ENCODE results near the gene NRP1.
"Not testable (repeated sequence)": the region's sequence is repeated elsewhere in the genome, so short reads cannot be mapped to it uniquely, and the experiment has no call there.

Gene NRP1

GRCh38 chr10:33325929-33326328 is 8.5 kb downstream of the NRP1 start:
- no peak for DNase-seq (ENCODE audit: low read depth in 2 of 2, low spot score in 1 of 2)

GRCh38 chr10:33323721-33324120 is 10.7 kb downstream of the NRP1 start:
- no peak for DNase-seq (ENCODE audit: low read depth in 2 of 2, low spot score in 1 of 2)

- no peak for DNase-seq (ENCODE audit: low read depth in 2 of 2, low spot score in 1 of 2)
These were observed 13.0 kb downstream of the NRP1 start for GRCh38 chr10:33321516-33321915.

- DNase-seq (ENCODE audit: low read depth in 2 of 2, low spot score in 1 of 2), result no peak
These were observed 14.2 kb downstream of the NRP1 start for GRCh38 chr10:33320288-33320687.

GRCh38 chr10:33315891-33316290 is 18.6 kb downstream of the NRP1 start:
- no peak for DNase-seq (ENCODE audit: low read depth in 2 of 2, low spot score in 1 of 2)

- no peak for DNase-seq (ENCODE audit: low read depth in 2 of 2, low spot score in 1 of 2)
These were observed 19.5 kb downstream of the NRP1 start for GRCh38 chr10:33314811-33315561.

GRCh38 chr10:33311640-33312039 is 22.8 kb downstream of the NRP1 start:
- DNase-seq (ENCODE audit: low read depth in 2 of 2, low spot score in 1 of 2), result no peak

GRCh38 chr10:33310853-33311252 is 23.6 kb downstream of the NRP1 start:
- DNase-seq (ENCODE audit: low read depth in 2 of 2, low spot score in 1 of 2), result no peak

- DNase-seq (ENCODE audit: low read depth in 2 of 2, low spot score in 1 of 2), result no peak
These were observed 25.1 kb downstream of the NRP1 start for GRCh38 chr10:33309406-33309805.

- DNase-seq (ENCODE audit: low read depth in 2 of 2, low spot score in 1 of 2), result no peak
These were observed 26.6 kb downstream of the NRP1 start for GRCh38 chr10:33307835-33308234.

GRCh38 chr10:33306701-33307519 is 27.6 kb downstream of the NRP1 start:
- no peak for DNase-seq (ENCODE audit: low read depth in 2 of 2, low spot score in 1 of 2)

GRCh38 chr10:33306126-33306525 is 28.3 kb downstream of the NRP1 start:
- no peak for DNase-seq (ENCODE audit: low read depth in 2 of 2, low spot score in 1 of 2)

GRCh38 chr10:33304423-33305225 is 29.8 kb downstream of the NRP1 start:
- DNase-seq (ENCODE audit: low read depth in 2 of 2, low spot score in 1 of 2), result no peak

- DNase-seq (ENCODE audit: low read depth in 2 of 2, low spot score in 1 of 2), result no peak
These were observed 30.5 kb downstream of the NRP1 start for GRCh38 chr10:33303988-33304387.

- DNase-seq (ENCODE audit: low read depth in 2 of 2, low spot score in 1 of 2), result no peak
These were observed 32.1 kb downstream of the NRP1 start for GRCh38 chr10:33302208-33302829.

GRCh38 chr10:33301097-33301789 is 33.2 kb downstream of the NRP1 start:
- no peak for DNase-seq (ENCODE audit: low read depth in 2 of 2, low spot score in 1 of 2)

GRCh38 chr10:33300544-33300943 is 33.9 kb downstream of the NRP1 start:
- DNase-seq (ENCODE audit: low read depth in 2 of 2, low spot score in 1 of 2), result not testable (repeated sequence)

- no peak for DNase-seq (ENCODE audit: low read depth in 2 of 2, low spot score in 1 of 2)
These were observed 35.6 kb downstream of the NRP1 start for GRCh38 chr10:33298893-33299292.

GRCh38 chr10:33298110-33298509 is 36.4 kb downstream of the NRP1 start:
- DNase-seq (ENCODE audit: low read depth in 2 of 2, low spot score in 1 of 2), result no peak

- no peak for DNase-seq (ENCODE audit: low read depth in 2 of 2, low spot score in 1 of 2)
These were observed 38.6 kb downstream of the NRP1 start for GRCh38 chr10:33295851-33296250.

Measured in stimulated activated CD8-positive, alpha-beta memory T cell treated with anti-CD3 and anti-CD28 coated beads, Interleukin-4, amount 100 ng/mL, for 4 hours (primary cell).